ENCODE measurements around the gene RHEB.
A peak's percentile ranks its signal among the peaks of the same experiment; 100 is the strongest.

Gene RHEB

DNA sequence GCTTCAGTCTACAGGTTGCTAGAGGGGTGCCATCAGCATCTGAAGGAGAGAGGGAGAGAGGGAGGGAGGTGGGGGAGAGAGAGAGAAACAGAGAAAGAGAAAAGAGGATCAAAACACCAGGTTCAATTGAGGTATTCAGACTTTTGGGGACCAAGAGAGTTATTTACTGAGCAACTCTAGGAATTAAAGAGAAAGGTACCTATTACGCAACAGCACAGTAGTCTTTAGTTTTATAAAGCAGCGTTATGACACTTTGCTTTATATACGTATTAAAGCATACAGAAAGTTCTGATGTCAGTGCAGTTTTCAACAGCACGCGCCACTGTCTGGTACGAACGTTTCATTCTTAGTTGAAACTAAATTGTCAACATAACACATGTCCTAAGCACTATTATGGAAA lies 41.8 kb downstream of the RHEB start:
- Mint-ChIP-seq H3K9me3 (no peaks in the 10 kb centered on the region), H3K4me3 (no peak overlapping the region), H3K36me3 (peaks cover 85% of the 10 kb centered on the region), H3K27ac (no peak overlapping the region), H3K4me1 (peaks cover 41% of the 10 kb centered on the region)
- no peak for ATAC-seq
- no peak for DNase-seq (ENCODE audit: low spot score in 2 of 2)

DNA sequence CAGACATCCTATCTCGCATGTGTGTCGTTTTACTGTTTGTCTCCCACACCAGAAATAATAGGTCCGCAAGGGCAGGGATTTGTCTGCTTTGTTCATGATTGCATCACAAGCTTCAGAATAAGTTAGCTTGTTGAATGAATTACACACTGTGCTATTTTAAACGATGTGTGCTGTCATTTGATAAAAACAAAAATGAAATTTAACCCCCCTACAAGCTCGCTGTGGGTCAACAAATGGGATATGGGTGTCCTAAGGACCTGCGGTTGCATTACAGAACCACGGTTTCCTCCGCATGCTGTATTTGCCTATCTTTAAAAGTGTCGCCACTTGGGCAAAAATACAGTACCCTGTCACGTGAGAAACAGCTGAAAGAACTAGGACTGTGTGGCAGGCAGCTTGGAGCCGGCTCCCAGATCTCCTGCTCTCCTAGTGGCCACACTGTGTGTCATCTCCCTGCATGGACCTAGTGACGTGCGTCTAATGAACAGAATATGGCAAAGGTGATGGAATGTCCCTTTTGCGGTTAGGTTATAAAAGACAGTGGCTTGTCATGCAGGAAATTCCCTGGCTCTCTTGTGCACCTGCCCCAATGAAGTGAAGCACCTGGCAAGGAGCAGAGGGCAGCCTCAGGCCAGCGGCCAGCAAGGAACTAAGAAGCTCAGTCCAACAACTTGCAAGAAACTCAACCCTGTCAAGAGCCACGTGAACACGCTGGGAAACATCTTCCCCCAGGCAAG lies 46.9 kb downstream of the RHEB start:
- Mint-ChIP-seq H3K4me3 (peak overlapping the region; percentile 45), H3K36me3 (peaks cover 88% of the 10 kb centered on the region), H3K9me3 (no peaks in the 10 kb centered on the region), H3K27ac (peak overlapping the region; percentile 46), H3K4me1 (peaks cover 59% of the 10 kb centered on the region)
- ATAC-seq, result no peak
- no peak for DNase-seq (ENCODE audit: low spot score in 2 of 2)

DNA sequence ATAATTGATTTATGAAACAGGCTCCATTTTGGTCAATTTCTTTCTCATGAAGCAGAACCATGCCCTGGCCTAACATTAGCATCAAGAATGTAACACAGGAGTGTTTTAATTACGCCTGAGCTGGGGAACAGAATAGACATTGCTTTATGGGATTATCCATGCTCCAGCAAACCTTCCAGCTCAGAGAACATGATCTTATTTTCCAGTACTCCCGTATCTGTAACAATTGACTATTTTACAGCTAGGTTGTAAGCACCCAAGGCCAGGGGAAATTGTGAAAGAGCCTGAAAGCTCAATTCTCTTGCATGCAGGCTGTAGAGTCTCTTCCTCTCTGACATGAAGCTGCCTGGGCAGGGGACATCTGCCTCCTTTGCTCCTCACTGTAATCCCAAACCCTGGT lies 49.0 kb downstream of the RHEB start:
- Mint-ChIP-seq H3K4me1 (peaks cover 66% of the 10 kb centered on the region), H3K9me3 (no peaks in the 10 kb centered on the region), H3K36me3 (peaks cover 88% of the 10 kb centered on the region), H3K4me3 (no peak overlapping the region), H3K27ac (no peak overlapping the region)
- ATAC-seq, result no peak
- no peak for DNase-seq (ENCODE audit: low spot score in 2 of 2)

DNA sequence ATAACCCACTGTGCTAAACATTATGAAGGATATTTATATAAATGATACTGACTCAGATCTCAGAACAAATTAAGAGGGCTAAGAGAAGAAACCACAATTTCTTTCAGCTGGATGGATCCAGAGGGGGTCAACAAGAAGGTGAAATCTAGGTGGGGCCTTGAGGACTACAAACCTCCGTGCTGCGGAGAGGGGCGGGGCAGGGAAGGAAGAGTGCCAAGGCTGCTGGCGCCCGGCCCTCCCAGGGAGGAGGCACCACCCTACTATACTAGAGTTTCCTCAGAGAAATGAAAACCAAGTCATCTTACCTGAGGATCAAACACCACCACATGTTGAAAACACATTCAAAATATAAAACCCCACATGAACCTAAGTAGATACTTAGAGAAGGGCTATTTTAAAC lies 50.4 kb downstream of the RHEB start:
- no peak for ATAC-seq
- no peak for DNase-seq (ENCODE audit: low spot score in 2 of 2)
- H3K36me3 Mint-ChIP-seq, result peaks cover 93% of the 10 kb centered on the region
- H3K9me3 Mint-ChIP-seq, result no peaks in the 10 kb centered on the region
- peaks cover 66% of the 10 kb centered on the region for H3K4me1 Mint-ChIP-seq
- H3K27ac Mint-ChIP-seq, result peak overlapping the region; percentile 83
- H3K4me3 Mint-ChIP-seq, result no peak overlapping the region

DNA sequence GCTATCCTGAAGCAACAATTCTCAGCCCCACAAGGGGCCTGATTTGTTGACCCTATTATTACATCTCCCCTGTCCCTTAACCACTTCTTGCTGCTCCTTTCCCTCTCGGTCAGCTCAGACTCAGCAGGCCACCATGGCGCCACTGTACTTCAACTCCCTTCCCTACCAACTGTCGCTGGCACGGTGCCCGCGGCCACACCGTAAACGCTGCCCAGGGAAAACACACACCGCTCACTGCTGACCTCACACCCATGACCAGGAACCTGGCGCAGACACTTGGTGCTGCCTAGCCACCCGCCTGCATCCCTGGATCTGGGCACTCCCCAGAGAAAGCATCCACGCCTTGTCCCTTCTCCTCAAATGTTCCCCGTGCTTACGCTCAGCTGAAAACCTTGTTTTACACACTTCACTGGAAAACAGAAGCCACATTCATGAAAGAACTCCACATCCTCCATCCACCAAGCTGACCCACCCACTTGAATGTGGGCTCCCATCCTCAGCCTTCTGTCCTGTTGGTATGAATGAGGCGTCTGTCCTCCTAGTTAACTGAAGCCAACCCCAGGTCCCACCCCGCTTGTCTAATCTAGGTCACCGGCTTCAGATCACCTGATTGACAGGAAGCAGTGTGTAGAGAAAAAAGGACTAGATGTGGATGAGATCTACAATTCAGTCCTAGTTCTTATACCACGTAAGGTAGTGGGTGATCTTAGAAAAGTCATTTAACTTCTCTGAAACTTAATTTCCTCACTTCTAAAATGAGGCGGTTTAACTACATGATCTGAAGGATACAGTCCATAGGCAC lies 51.3 kb downstream of the RHEB start:
- no peak overlapping the region for H3K4me3 Mint-ChIP-seq
- H3K9me3 Mint-ChIP-seq, result peaks cover 6% of the 10 kb centered on the region
- ATAC-seq, result no peak
- DNase-seq (ENCODE audit: low spot score in 2 of 2), result no peak
- peaks cover 57% of the 10 kb centered on the region for H3K4me1 Mint-ChIP-seq
- peaks cover 90% of the 10 kb centered on the region for H3K36me3 Mint-ChIP-seq
- peak overlapping the region; percentile 41 for H3K27ac Mint-ChIP-seq

- H3K27ac Mint-ChIP-seq, result no peak overlapping the region
- ATAC-seq (no peak), DNase-seq (ENCODE audit: low spot score in 2 of 2) (no peak)
- peaks cover 14% of the 10 kb centered on the region for H3K9me3 Mint-ChIP-seq
- H3K4me1 Mint-ChIP-seq, result peaks cover 29% of the 10 kb centered on the region
- no peak overlapping the region for H3K4me3 Mint-ChIP-seq
- peaks cover 62% of the 10 kb centered on the region for H3K36me3 Mint-ChIP-seq
These were observed 54.5 kb downstream of the RHEB start for GRCh38 chr7:151465169-151465568.

DNA sequence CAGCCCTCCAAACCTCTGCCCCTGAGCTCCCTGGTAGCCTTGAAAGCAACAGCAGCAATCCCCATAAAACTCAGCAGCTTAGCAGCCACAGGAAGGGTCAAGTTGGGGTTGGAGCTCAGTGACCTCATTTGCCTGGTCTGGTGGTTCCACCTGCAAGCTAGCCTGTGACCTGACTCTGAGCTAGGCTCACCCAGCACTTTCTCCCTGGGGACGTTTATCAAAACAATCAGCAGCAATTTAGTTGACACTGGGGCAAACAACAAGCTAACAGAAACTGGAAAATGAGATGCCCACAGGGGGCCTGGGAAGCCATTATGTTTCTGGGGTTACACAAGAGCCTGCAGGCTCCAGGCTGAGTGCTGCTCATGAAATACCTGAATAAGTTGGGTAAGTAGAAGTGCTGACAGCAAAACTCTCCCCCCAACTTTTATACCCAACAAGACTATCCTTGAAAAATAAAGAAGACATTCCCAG lies 57.4 kb downstream of the RHEB start:
- ATAC-seq (no peak), DNase-seq (ENCODE audit: low spot score in 2 of 2) (no peak)
- Mint-ChIP-seq H3K36me3 (peaks cover 34% of the 10 kb centered on the region), H3K9me3 (peaks cover 14% of the 10 kb centered on the region), H3K4me1 (peaks cover 6% of the 10 kb centered on the region), H3K27ac (no peak overlapping the region), H3K4me3 (no peak overlapping the region)

DNA sequence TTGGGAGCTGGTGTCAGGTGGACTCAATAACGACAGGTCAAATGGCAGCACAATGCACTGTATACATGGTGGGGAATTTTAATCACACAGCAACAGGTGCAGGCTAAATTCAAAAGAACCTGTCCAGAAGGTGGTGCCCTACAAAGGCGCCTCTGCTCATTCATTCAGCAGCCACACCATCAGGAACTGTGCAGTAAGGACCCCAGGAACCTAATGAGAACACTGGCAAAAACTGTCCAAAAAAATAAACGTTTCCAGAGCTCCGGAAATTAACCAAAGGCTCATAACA lies 57.8 kb downstream of the RHEB start:
- Mint-ChIP-seq H3K36me3 (peaks cover 29% of the 10 kb centered on the region), H3K4me1 (peaks cover 8% of the 10 kb centered on the region), H3K9me3 (peaks cover 14% of the 10 kb centered on the region), H3K4me3 (no peak overlapping the region), H3K27ac (no peak overlapping the region)
- DNase-seq (ENCODE audit: low spot score in 2 of 2) (no peak), ATAC-seq (no peak)

GRCh38 chr7:151461096-151461941 lies 58.4 kb downstream of the RHEB start:
- ATAC-seq (no peak), DNase-seq (ENCODE audit: low spot score in 2 of 2) (no peak)
- Mint-ChIP-seq H3K4me3 (no peak overlapping the region), H3K36me3 (peaks cover 26% of the 10 kb centered on the region), H3K4me1 (peaks cover 8% of the 10 kb centered on the region), H3K27ac (no peak overlapping the region), H3K9me3 (peaks cover 14% of the 10 kb centered on the region)

DNA sequence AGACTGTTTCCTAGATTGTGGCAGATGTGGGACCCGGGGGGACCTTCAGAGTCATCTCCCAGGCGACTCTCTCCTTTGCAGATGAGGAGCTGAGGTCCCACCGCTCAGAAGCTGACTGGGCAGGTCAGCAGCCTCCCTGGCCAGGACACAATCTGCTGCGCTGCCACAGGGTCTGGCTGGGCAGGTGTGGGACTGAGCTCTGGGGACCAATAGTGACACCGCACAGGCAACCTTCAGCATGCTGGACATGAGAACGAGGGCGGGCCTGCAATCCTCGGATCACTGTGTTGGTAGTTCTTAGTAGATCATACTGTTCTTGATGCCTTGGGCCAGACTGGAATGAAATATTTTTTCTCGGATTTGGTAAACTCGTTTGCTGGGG lies 59.2 kb downstream of the RHEB start:
- peaks cover 17% of the 10 kb centered on the region for H3K36me3 Mint-ChIP-seq
- H3K9me3 Mint-ChIP-seq, result peaks cover 14% of the 10 kb centered on the region
- no peak for DNase-seq (ENCODE audit: low spot score in 2 of 2)
- no peak overlapping the region for H3K4me3 Mint-ChIP-seq
- H3K4me1 Mint-ChIP-seq, result peaks cover 16% of the 10 kb centered on the region
- no peak overlapping the region for H3K27ac Mint-ChIP-seq
- no peak for ATAC-seq

DNA sequence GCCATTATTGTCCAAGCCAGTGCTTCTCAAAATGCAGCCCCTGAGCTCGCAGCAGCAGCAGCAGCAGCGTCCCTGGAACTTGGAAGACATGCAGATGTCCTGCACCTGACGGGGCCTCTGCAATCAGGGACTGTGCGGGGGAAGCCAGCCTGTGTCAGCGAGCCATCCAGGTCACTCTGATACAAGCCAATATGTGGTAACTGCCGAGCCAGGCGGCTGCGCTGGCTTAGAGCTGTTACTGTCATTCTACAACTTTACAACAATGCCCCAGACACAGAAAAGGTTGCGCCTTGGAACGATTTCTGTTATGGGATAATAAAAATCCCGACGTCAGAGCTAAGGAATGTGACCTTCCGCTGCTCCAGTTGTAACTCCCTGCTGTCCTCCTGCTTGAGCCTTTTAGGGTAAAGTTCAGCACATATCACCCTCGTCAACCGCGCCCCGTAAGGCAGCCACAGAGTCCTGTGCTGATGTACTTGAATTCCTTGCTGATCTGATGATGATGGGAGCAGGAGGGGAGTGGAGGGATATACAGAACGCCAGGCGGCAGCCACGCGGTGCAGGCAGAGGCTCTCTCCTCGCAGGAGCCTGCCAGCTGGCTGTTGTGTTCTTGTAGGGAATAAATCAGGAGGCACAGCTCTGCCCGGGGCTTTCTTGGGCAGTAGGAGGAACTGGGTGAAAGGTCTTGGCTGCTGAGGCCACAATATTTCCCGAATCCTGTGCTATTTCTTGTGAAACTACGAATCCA lies 59.8 kb downstream of the RHEB start:
- H3K27ac Mint-ChIP-seq, result no peak overlapping the region
- peaks cover 14% of the 10 kb centered on the region for H3K9me3 Mint-ChIP-seq
- peaks cover 12% of the 10 kb centered on the region for H3K36me3 Mint-ChIP-seq
- DNase-seq (ENCODE audit: low spot score in 2 of 2), result no peak
- H3K4me3 Mint-ChIP-seq, result no peak overlapping the region
- no peak for ATAC-seq
- peaks cover 18% of the 10 kb centered on the region for H3K4me1 Mint-ChIP-seq

GRCh38 chr7:151457534-151457933 lies 62.2 kb downstream of the RHEB start:
- peaks cover under 1% of the 10 kb centered on the region for H3K9me3 Mint-ChIP-seq
- H3K4me3 Mint-ChIP-seq, result no peak overlapping the region

GRCh38 chr7:151456782-151457181 lies 62.9 kb downstream of the RHEB start:
- Mint-ChIP-seq H3K36me3 (no peaks in the 10 kb centered on the region), H3K4me1 (peaks cover 23% of the 10 kb centered on the region)
- no peak for ATAC-seq

More at GRCh38 chr7:151457534-151457933, 62.2 kb downstream of the RHEB start:
- H3K4me1 Mint-ChIP-seq, result peaks cover 23% of the 10 kb centered on the region
- H3K36me3 Mint-ChIP-seq, result no peaks in the 10 kb centered on the region
- no peak for ATAC-seq
- no peak for DNase-seq (ENCODE audit: low spot score in 2 of 2)
- no peak overlapping the region for H3K27ac Mint-ChIP-seq

DNA sequence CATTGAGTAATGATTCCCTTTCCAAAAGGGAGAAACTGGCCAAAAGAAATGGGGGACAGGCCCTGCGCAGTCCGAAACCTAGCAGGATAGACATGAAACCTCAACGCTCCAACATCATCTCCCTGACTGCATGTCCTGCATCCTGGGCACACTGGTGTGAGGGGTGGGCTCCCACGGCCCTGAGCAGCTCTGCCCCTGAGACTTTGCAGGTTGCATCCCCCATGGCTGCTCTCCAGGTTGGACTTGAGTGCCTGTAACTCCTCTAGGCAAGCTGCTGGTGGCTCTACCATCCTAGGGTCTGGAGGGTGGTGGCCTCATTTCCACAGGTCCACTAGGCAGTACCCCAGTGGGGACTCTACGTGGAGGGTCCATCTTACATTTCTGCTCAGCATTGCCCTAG lies 63.4 kb downstream of the RHEB start:
- H3K36me3 Mint-ChIP-seq, result no peaks in the 10 kb centered on the region
- DNase-seq (ENCODE audit: low spot score in 2 of 2) (no peak), ATAC-seq (no peak)
- no peak overlapping the region for H3K27ac Mint-ChIP-seq
- H3K4me3 Mint-ChIP-seq, result no peak overlapping the region
- H3K4me1 Mint-ChIP-seq, result peaks cover 23% of the 10 kb centered on the region
- no peaks in the 10 kb centered on the region for H3K9me3 Mint-ChIP-seq

More at GRCh38 chr7:151456782-151457181, 62.9 kb downstream of the RHEB start:
- no peak overlapping the region for H3K27ac Mint-ChIP-seq
- no peak overlapping the region for H3K4me3 Mint-ChIP-seq
- DNase-seq (ENCODE audit: low spot score in 2 of 2), result no peak
- H3K9me3 Mint-ChIP-seq, result no peaks in the 10 kb centered on the region

GRCh38 chr7:151455690-151456089 lies 64.0 kb downstream of the RHEB start:
- H3K4me3 Mint-ChIP-seq, result no peak overlapping the region
- H3K27ac Mint-ChIP-seq, result no peak overlapping the region
- H3K9me3 Mint-ChIP-seq, result no peaks in the 10 kb centered on the region
- H3K4me1 Mint-ChIP-seq, result peaks cover 23% of the 10 kb centered on the region
- DNase-seq (ENCODE audit: low spot score in 2 of 2), result no peak
- ATAC-seq, result peak; percentile 82
- H3K36me3 Mint-ChIP-seq, result no peaks in the 10 kb centered on the region
